ENCODE data around the gene CHMP6. TPM values are rescaled to one million over a fixed set of nuclear protein-coding genes. Genes with fewer than 3 reads are reported as not detected.

CHMP6 gene
- total and polyA plus RNA-seq, 12 donors, result 17.5 to 30.6 (median 22.8) TPM

DNA sequence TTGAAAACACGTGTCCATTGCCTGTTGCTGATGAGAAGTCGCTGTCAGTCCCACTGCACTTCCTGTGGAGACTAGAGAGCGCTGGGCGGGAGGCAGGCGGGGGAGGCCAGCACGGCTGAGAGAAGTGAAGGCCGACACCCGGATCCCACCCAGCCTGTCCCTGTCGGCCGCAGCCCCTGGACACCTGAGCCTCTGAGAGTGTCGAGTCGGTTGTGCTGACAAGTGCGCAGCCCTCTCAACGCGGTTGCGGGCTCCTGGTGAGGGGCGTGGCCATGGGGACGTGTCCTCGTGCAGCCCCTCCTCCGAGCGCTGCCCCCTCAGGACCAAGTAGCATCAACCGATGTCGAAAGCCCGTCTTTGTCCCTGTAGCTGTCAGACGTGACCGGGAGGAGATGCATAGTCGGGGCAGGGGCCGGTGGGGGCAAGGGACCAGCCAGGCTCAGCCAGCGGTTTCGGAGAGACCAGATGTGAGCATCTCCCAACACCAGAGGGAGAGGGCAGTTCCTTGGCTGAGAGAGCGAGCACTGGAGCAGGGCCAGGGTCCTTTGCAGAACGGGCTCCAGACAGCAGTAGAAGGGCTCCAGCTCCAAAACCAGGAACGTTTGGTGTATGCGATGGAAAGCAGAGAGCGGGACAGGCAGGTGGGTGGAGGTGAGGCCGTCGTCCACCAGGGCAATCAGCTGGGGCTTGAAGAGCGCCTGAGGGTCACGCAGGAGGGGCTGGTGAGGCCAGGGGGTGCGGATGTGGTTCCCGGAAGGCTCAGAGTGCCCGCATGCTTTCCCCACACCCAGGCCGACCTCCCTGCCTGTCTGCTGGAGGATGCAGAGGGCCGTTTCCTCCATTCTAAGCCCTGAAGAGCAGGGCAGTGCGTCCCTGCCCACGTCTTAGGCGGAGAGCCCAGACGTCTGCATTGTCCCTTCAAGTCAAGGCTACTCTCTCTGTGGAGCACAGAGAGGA, 43.3 kb upstream of the CHMP6 start:
- WGBS, 2 donors, result 86 to 89% methylated on average over 48 of the region's 48 CpGs
- no peaks in the 10 kb centered on the region for H3K27me3 ChIP-seq
- H3K4me1 ChIP-seq, result peaks cover 0 to 9% (median 0%) of the 10 kb centered on the region in 9 donors
- TF ChIP-seq, protein P1, sequence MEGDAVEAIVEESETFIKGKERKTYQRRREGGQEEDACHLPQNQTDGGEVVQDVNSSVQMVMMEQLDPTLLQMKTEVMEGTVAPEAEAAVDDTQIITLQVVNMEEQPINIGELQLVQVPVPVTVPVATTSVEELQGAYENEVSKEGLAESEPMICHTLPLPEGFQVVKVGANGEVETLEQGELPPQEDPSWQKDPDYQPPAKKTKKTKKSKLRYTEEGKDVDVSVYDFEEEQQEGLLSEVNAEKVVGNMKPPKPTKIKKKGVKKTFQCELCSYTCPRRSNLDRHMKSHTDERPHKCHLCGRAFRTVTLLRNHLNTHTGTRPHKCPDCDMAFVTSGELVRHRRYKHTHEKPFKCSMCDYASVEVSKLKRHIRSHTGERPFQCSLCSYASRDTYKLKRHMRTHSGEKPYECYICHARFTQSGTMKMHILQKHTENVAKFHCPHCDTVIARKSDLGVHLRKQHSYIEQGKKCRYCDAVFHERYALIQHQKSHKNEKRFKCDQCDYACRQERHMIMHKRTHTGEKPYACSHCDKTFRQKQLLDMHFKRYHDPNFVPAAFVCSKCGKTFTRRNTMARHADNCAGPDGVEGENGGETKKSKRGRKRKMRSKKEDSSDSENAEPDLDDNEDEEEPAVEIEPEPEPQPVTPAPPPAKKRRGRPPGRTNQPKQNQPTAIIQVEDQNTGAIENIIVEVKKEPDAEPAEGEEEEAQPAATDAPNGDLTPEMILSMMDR (IDR thresholded peaks at IDR 0.05), result no peak
- ATAC-seq (peak in 3 of 8 donors; percentile 18 to 33 (median 21)), DNase-seq (peak in 1 of 2 donors; percentile 19)
- no peak overlapping the region for H3K4me3 ChIP-seq
- peaks cover 0 to 4% (median 0%) of the 10 kb centered on the region in 11 donors for H3K9me3 ChIP-seq
- H3K27ac ChIP-seq, result no peak overlapping the region
- intact Hi-C loops (cut with DNase I), result no loop called here
- peaks cover 0 to 71% (median 25%) of the 10 kb centered on the region in 9 donors for H3K36me3 ChIP-seq

DNA sequence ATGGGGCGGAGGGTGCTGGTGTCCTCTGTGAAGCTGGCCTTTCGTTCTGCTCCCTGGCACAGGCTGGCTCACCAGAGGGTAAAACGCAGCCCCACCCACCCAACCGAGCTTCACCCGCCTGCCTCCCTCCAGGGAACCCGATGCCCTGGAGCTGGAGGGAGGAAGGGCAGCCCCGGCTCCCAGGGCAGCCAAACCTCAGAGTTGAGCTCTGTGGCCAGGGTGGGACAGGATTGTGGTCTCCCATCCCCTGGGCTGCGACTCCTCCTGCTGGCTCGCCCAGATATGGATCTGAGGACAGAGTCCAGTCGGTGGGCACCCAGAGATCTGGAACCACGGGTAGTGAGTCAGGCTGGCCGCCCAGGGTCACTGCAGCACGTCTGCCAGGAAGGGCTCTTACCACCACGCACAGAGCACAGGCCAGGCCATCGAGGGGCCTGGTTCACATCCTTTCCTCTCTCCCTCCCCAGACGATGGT, 42.6 kb upstream of the CHMP6 start:
- TF ChIP-seq, protein P1 (IDR thresholded peaks at IDR 0.05), result no peak
- 75 to 87% methylated on average over 16 of the region's 16 CpGs for WGBS, 2 donors
- no peak overlapping the region for H3K4me3 ChIP-seq
- peak in 1 of 2 donors; percentile 7 for DNase-seq
- peaks cover 0 to 77% (median 25%) of the 10 kb centered on the region in 9 donors for H3K36me3 ChIP-seq
- peaks cover 0 to 4% (median 0%) of the 10 kb centered on the region in 11 donors for H3K9me3 ChIP-seq
- H3K4me1 ChIP-seq, result peaks cover 0 to 9% (median 0%) of the 10 kb centered on the region in 9 donors
- peak in 3 of 8 donors; percentile 4 to 32 (median 26) for ATAC-seq
- intact Hi-C loops (cut with DNase I), result no loop called here
- no peak overlapping the region for H3K27ac ChIP-seq
- no peaks in the 10 kb centered on the region for H3K27me3 ChIP-seq

DNA sequence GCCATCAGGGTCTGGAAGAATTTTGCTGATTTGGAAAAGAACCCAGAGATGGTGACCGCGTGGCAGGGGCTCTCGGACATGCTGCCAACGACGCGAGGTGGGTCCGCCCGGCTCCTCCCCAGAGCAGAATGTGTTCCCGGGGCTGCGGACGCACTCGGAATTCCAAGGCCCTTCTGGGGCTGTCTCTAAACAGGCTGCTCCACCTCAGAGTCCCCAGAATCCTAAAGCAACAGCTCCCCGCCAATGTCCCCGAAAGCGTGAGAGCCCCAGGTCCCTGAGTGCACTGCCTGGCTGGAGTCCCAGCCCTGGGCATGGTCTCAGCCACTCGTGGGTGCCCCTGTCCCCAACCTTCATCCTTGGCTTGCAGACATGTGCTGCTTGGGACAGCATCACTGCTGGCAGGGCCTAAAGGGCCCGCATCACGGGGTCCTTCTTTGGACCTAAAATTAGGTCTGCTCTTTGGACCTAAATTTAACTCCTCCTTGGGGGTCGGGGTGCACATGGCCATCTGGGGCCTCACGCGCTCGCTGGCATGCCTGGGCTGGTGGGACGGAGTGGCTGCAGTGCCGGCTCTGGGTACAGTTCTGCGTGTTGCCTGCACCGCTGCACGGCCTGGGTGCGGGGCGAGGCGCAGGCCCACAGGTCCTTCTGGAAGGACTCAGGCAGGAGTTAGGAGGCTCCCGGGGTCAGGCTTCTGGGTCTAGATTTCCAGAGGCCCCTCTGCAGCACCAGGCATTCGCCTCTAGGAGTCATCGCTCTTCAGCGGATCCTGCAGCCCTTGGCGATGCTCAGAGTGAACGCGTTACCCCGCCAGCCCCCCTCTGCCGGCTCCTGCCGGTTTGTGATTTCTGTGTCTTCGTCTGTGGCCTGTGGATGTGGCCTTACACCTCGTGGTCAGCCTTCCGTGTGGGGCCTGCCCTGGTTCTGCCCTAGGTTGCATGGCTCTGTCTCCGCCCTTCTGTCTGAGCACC, 41.9 kb upstream of the CHMP6 start:
- Histone ChIP-seq H3K4me3 (no peak overlapping the region), H3K9me3 (peaks cover 0 to 4% (median 0%) of the 10 kb centered on the region in 11 donors), H3K4me1 (peaks cover 0 to 9% (median 0%) of the 10 kb centered on the region in 9 donors), H3K27ac (no peak overlapping the region), H3K36me3 (peaks cover 0 to 77% (median 25%) of the 10 kb centered on the region in 9 donors), H3K27me3 (no peaks in the 10 kb centered on the region)
- WGBS, 2 donors, result 73 to 81% methylated on average over 44 of the region's 44 CpGs
- intact Hi-C loops (cut with DNase I), result no loop called here
- ATAC-seq (peak in 7 of 8 donors; percentile 17 to 48 (median 41)), DNase-seq (no peak)
- TF ChIP-seq, protein P1 (IDR thresholded peaks at IDR 0.05), result peak in 3 of 9 donors; percentile 12 to 27 (median 12)
